ENCODE measurements around the gene AKAP6.

AKAP6 gene

DNA sequence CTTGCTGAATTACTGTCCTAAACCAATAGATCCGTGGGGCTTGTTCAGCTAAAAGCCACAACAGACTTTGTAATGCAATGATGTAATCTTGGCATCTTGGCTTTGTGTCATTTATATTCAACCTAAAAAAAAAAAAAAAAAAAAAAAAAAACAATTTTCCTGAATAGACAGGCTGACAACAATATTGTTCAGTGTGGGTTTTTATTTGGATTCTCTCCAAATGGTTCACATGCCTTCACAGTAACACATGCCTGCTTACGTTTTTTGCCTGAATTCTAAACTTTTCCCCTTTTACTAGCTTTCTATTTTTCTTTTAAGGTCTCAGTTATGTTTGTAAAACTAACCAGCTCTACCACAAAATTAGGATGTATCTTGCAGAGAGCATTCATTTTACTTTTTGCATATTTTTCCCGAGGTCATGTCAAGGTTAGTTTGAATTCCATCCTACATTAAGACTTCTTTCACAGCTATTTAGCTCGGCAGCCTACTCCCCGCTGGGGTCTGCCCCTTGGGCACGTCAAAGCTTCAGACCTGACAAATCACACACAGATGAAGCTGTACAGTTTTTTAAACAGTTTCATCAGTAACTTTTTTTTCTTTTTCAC is 395.9 kb downstream of the AKAP6 start:
- DNase-seq, result no peak

DNA sequence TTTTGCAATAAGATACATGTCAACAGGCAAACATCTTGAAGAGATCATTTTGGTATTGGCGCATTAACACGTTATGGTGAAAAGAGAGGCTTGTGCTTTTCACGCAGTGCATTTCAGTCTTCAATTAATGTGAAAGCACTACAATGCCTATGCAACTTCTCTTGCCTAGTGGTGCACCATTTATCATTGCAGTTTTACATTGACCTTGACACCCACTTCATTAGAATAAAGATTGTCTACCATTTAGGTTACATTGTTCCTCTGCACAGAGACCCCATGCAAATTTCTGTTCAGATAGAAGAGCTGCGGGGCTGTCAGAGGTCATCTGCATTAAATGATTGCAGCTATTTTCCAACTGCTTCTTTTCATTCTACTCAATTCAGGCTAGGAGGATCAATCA is 397.4 kb downstream of the AKAP6 start:
- DNase-seq, result no peak

DNA sequence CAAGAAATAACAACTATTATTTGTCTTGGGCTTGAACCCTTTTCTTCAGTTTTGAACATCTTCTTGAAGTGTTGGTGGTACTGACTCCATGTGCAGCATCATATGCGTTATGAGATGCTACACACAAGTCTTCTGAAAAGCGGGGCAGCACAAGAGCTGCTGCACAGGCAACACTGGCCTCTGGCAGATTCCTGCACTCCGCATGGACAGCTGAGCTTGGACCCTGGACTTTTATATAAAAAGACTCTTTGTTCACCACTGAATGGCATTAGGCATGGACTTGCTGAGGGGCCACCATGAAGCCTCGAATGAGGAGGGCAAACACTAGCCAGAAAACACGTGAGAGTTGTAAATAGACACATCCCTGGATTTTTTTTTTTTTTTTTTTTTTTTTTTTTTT is 398.7 kb downstream of the AKAP6 start:
- DNase-seq, result no peak

DNA sequence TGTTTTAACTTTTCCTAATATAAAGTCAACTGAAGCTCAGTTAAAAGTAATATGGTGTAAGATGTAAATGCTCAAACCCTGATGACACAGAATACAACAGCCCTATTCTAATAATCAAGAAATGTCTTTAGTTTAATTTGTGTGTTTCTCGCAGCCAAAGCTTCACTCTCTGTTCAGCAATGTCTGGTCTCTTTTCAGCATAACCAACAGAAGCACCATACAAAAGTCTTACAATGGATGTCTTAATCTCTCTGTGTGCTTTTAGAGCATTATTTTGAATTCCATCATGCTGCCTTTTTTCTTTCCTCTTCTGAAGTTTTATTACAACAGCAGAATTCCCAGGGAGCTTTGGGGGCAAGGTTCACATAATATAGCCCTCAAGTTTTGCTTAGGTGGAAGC is 399.4 kb downstream of the AKAP6 start:
- no peak for DNase-seq

DNA sequence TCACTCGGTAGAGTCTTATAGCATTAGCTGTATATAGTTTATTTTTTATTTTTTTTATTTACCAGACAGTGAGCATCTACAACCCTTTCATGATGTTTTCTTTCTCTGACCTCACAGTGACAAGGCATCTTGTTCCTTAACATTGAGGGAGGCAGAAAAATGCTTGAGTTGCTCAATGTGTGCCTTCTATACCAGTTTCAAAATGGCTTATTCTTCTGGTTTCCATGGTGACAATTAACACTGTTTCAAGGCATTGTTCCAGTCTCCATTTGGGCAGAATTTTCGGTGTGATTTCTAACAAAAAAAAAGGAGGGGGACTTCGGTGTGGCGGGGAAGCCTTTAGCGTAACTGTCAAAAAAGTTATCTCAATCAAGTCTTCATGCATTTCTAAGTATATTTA is 399.9 kb downstream of the AKAP6 start:
- DNase-seq, result no peak

DNA sequence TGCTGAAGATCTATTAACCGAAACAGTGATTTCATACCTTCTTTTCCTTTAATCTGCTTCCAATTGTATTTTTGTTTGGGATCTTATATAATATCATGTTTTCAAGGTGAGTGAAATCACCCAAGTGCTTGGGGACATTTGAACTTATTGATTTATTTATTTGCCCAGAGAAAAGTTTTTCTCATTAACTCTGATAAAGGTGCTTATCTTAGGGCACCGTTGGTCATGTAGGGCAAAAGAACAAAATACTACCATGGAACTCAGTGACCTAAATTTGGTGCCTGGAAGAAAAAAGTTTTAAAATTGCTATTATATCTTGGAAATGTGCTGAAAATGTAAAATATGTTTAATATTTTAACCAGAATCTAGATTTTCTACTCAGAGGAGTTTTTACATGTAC is 402.2 kb downstream of the AKAP6 start:
- no peak for DNase-seq

DNA sequence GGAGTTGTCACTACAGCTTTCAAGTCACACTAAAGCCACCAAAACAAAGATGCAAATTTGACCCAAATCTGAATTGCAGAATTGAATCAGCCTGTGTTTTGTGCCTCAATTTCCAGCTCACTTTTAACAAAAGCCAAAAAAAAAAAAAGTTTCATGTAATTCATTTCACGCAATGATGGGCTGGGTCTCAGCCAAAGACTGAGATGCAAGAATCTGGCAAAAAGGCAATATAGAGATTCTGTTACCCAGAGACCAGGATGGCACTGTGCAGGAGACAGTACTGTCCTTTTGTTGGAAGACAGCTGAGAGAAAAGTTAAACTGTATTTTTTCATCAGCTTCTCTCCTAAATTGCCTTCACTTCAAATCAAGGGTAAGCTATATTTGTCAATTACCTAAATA is 403.9 kb downstream of the AKAP6 start:
- no peak for DNase-seq

DNA sequence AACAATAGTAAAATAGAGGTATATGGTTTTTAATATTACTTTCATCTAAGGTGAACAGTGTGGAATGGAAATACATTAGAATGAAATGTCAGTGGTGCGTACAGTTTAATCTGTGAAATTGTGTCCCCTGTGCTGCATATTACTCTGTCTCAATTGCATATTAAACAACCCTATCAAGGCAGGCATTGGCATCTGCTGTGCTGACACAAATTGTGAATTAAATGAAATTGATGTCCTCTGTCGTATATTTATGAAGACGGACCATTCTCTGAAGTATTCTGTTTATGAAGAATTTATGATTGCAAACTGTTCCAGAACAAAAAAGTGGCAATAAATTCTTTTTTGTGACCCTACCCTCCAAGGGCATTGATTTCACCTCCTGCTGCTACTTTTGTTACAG is 405.2 kb downstream of the AKAP6 start:
- no peak for DNase-seq

DNA sequence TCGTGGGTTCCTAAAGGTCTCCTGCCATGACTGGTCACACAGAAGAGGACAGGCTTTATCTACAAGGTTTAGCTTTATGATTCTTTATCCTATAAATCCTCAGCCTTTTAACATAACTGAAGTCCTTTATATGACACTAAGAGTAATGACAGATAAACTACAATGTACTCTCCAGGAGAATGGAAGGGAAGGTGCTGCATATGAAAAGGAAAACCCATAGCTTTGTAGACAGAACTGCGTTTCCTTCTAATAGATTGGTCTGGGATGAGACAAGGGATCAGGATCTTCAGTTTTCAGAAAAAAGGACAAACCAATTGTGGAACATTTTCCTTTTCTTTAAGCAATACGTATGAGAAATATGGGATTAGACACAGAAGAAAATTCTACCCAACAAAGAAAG is 408.5 kb downstream of the AKAP6 start:
- DNase-seq, result no peak

DNA sequence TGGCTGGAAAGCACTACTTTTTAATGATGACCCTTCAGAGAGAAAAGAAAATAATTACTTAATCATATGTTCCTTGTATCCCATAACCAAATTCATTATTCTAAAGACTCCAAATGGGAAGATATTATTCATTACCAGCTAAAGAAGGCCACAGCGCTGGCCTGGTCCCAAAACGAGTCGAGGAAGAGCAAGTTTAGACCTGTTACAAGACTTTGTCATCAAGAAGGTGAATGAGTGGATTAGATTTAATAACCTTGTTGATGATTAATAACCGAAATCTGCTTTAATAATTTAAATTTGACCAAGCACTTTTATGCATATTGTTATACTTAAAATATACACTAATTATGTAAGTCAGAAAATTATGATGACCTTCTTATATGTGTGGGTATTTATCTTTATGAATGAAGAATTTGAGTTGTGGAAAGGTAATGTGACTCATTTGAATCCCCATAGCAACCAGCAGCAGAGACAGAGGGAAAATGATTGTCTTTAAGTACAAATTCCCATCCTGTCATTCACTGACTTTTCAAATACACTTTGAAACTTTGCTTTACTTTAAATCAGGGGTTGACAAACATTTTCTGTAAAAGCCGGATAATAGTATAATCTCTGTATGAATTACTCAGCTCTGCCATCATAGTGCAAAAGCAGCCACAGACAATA is 409.2 kb downstream of the AKAP6 start:
- no peak for DNase-seq

DNA sequence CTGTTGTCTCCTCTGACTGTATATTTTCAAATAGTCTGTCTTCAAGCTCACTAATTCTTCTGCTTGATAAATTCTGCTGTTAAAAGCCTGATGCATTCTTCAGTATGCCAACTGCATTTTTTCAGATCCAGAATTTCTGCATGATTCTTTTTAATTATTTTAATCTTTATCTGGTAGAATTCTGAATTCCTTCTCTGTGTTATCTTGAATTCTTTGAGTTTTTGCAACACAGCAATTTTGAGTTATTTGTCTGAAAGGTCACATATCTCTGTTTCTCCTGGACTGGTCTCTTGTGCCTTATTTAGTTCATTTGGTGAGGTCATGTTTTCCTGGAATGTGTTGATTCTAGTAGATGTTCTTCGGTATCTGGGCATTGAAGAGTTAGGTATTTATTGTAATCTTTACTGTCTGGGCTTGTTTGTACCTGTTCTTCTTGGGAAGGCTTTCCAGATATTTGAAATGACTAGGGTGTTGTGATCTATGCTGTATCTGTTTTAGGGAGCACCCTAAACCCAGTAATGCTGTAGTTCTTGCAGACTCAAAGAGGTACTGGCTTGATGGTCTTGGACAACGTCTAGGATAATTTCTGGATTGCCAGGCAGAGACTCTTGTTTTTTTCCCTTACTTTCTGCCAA is 415.8 kb downstream of the AKAP6 start:
- DNase-seq, result no peak

DNA sequence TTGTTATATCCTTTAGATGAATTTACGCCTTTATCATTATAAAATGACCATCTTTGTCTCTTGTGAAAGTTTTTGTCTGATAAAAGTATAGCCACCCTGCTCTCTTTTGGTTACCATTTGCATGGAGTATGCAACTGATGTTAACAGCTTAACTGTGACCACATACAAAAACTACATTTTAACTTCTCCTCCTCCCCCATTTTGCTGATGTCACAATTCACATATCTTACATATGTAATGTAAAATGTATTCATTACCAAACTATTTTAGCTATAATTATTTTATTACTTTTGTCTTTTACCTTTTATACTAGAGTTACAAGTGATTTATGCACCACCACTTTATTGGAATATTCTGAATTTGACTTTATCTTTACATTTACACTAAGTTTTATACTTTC is 425.1 kb downstream of the AKAP6 start:
- DNase-seq, result no peak

DNA sequence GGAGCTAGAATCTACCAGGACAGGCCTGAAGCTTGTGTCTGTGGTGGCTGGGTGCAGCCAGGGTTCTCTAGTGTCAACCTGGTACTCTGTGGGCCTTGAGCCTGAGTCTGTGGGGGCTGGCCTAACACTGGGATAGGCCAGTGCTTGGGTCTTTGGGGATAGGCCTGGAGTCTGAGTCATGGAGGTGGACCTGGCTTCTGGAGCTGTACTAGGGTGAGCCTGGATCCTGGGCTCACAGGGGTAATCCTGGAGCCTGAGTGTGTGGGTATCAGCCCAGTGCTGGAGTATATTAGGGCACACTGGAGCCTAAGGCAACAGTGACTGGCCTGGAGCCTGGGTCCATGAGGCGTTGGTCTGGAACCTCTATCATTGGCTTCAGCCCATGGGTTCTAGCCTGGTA is 427.1 kb downstream of the AKAP6 start:
- DNase-seq, result no peak

DNA sequence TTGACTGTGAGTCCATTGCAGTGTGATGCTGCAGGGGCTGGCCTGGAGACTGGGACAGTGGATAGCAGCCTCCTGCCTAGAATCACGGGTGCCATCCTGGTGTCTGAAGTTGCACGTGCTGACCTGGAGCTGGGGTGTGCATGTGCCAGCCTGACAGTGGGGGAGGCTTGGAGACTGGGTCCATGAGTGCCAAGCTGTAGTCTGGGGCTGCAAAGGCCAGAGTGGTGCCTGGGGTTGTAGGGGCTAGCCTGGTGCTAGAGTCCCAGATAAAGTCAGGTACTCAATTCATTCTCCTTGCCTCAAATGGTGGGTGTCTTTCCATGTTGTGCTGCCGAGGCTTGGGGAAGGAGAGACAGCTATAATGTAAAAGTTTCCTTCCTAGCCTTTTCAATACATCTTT is 427.7 kb downstream of the AKAP6 start:
- DNase-seq, result no peak

DNA sequence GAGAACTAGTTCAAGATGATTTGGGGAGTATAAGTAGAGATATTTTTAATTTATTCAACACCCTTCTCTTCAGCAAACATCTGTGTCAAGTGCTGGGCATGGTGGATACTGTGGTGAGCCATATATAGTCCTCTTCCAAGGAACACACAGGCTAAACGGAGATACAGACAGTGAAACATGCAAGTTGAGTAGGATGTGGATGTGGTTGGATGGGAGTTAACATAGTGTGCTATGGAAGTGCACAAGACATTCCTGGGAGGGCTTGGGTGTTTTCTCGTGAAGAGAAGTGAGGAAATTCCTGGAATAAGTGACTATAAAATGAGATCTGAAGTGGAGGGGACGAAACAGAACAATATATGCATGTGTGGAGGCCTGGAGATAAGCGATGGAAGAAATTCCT is 428.5 kb downstream of the AKAP6 start:
- no peak for DNase-seq

DNA sequence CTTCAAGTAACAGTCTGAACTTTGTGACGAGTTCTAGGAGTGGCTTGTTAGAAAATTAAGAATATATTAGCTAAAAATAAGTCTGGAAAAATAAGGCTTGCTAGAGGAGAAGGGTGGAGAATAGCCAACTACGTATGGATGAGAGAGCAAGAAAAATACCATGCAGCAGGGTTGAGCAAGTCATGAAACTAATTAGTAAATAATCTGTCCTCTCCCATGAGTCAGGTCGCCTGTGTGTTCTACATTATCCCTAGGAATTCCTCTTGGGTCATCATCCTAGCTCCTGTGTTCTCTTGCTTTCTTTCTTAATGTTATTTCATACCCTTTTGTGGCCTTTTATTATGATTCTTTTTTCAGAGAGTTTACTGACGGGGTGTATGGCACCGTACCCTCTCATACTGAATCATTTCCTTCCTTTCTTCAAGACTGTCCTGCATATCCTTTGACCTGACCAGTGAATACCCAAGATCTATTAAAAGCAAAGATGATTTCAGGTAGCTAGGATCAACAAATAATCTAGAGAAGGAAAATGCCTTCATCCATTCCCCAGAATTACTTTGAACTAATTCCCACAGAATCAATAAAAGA is 432.4 kb downstream of the AKAP6 start:
- no peak for DNase-seq

DNA sequence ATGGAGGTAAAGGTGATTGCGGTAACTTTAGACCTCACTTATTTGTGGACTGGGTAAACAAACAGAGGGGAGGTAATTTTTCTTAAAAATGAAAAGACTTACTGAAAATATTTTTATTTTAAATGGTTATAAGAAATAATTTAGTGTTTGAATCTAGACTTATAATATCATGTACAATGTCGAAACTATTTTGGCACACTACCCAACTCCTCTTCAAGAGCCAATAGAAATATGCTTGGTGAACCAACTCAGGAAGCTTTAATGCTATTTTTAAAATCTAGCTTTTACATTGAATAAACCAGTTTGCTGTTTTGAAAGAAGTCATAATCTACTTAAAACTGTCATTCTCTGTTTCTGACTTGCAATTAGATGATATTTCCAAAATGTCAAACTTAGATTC is 433.8 kb downstream of the AKAP6 start:
- no peak for DNase-seq

DNA sequence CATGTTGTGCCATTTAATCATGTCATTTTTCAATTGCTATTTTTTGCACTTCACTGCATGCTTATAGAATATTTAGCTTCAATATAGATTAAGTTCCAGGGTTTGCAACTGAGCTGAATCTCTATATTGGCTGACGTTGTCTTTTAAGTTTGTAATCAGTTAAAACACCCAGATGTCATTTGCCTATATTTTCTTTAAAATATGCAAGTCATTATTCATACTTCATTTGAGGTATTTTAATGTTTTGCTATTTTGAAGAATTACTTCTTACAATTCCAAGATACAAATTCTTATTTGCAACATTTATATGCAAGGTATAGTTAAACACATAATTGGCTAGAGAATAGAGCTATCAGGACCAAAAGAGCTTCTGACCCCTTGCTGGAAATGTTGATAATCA is 434.6 kb downstream of the AKAP6 start:
- no peak for DNase-seq

DNA sequence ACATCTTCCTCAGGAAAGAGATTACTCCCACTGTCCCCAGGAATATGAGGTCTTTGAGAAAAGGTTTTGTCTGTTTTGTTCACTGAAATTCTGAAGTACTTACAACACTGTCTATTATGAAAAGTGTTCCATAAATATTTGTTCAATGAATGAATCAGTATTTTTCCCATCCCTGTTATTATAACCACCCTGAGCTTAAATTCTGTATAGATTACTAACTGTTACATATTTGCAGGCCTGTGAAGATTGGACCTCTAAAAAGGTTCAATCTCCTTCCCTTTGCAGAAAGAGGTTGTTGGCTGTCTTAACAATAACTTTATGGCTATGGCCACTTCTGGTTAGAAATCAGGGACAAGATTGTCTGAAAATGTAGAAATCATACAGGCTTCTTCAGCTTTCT is 435.0 kb downstream of the AKAP6 start:
- no peak for DNase-seq

DNA sequence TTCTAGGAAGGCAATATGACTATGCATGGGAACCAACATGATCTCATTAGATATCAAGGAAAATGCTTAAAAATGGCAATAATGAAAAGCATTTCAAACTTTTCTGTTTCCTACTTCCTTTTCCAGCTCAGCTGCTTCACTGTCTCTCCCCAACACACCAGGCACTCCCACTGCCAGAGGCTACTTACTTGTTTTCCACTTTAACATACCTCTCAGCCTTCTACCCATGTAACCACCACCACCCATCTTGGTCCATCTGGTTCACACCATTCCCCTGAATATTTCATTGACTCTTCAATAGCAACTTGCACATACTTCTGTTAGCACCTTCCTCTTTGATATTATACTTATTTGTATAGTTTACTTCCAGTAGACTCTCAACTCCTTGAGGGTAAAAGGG is 441.3 kb downstream of the AKAP6 start:
- no peak for DNase-seq

DNA sequence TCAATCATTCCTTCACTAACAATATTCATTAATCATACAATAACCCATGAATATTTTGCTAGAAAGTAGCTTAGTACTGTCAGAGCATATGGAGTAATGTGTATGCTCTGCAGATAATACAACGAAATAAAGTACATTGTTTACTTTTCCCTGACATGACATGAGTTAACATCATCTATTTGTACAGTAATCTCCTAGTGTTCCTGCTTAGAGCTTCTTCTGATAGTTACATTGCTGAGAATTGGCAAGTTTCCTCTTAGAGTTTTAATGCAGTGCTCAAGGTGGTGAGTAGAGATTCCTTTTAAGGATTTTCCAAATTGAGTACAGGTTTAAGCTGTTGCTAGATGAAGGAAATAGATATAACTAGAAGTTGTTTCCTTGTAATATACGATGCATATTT is 445.1 kb downstream of the AKAP6 start:
- DNase-seq, result no peak

DNA sequence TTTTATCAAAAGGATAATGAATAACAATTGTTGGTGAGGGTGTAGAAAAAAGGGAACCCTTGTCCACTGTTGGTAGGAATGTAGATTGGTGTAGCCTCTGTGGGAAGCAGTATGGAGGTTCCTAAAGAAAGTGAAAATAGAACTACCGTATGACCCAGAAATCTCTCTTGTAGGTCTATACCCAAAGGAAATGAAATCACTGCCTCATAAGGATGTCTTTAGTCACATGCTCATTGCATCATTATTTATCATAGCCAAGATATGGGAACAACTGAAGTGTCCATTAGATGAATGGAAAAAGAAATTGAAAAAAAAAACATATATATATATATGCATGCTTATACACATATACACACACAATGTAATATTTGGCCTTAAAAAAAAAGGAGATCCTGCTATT is 450.7 kb downstream of the AKAP6 start:
- DNase-seq, result no peak

DNA sequence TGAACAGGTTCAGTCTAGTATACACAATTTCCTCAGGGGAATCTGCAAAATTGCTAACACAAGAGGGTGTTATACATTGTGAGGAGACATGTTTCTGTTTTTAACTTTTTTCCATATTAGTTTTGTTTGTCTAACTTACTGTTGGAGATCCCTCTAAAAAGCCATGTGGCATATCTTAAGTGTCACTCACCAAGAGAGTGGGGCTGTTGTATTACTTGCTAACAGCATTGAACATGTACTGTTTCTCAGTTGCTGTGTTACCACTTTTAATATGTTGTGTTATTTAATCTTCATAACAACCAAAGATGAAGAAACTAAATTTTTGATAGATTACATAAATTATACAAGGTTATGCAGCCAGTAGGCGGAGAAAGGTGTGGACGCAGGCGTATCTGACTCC is 455.3 kb downstream of the AKAP6 start:
- no peak for DNase-seq

DNA sequence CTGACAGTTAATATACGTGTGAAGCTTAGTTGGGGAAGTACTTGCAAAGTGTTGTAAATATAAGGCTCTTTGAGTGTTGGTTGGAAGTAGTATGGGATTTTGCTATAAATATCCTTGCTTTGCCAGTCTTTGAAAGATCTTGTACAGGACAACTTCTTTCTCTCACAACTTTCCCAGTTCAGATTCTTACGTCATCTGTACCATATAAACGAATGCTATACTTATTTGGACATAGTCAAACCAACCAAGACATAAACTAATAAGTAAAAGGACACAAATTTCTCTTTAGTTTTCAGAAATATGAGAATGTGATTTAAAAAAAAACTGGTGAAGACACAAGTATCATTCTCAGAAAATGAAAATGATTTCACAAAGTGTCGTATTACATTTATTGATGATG is 456.5 kb downstream of the AKAP6 start:
- DNase-seq, result no peak

DNA sequence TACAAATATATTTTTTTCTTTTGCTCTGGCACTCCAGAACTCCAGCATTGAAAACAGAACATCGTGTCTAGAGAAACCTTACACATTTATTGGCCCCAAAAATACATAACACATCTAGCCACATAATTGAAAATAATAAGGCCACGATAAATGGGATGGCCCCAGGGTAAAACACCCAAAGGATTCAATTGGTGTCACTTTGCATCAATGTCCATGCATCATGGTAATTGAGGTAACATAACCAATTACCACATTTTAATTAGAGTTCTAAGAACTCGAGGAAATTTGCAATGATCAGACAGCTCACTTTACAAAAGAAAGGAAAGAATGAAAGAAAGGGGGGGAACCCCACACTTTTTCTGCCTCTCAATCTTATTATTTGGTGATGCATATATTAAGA is 457.8 kb downstream of the AKAP6 start:
- no peak for DNase-seq

Data from NCI-H2107 (cell line).